IPS-NIHi7 (cell line): Measurements from ENCODE around the gene MRC2.

Source experiments
- DNase-seq: peaks from one replicate; pipeline ENCODE4 v3.0.0; 2012; ENCODE audit warnings: mixed read lengths; ENCODE audit errors: extremely low spot score

The MRC2 gene

DNA sequence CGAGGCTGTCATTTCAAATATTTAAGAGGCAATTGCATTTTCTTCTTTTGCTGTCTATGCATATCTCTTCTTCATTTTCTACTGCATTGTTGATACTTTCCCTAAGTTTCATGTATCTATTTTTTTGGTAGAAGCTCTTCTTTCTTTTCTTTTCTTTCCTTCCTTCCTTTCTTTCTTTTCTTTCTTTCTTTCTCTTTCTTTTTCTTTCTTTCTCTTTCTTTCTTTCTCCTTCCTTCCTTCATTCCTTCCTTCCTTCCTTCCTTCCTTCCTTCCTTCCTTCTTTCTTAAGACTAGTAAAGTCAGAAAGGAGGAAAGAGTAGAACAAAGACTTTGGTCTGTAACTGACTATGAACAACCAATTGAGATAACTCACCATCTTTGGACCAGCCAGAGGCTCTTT lies 33.9 kb downstream of the MRC2 start:
- no peak for DNase-seq

DNA sequence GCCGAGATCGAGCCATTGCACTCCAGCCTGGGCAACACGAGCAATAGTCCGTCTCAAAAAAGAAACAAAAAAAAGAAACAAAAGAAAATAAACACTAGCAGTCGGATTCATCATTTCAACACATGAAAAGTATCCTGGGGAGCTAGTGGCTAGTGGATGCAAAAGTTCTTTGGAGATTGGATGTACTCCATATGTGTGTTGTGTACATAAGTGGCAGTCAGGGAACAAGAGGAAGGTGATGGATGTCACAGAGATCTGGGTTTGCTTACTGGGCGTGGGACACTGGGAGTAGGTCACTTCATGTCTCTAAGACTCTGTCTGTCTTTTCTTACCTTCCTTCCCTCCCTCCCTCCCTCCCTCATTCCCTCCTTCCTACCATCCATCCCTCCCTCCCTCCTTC lies 35.4 kb downstream of the MRC2 start:
- DNase-seq, result no peak

DNA sequence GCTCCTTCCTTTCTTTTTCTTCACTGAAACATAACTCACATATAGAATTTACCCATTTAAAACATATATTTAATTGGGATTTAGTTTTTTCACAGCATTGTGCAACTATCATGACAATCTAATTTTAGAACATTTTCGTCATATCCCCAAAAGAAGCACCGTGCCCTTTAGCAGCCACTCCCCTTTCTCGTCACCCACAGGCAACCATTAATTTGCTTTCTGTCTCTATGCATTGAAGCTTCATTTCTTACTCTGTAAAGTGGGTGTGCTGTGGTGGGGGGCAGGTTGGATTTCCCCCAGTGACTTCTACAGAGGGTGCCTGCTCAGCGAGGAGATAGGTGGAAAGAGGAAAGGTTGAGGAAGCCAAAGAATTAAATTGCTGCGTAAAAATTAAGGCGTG lies 35.8 kb downstream of the MRC2 start:
- DNase-seq, result no peak

DNA sequence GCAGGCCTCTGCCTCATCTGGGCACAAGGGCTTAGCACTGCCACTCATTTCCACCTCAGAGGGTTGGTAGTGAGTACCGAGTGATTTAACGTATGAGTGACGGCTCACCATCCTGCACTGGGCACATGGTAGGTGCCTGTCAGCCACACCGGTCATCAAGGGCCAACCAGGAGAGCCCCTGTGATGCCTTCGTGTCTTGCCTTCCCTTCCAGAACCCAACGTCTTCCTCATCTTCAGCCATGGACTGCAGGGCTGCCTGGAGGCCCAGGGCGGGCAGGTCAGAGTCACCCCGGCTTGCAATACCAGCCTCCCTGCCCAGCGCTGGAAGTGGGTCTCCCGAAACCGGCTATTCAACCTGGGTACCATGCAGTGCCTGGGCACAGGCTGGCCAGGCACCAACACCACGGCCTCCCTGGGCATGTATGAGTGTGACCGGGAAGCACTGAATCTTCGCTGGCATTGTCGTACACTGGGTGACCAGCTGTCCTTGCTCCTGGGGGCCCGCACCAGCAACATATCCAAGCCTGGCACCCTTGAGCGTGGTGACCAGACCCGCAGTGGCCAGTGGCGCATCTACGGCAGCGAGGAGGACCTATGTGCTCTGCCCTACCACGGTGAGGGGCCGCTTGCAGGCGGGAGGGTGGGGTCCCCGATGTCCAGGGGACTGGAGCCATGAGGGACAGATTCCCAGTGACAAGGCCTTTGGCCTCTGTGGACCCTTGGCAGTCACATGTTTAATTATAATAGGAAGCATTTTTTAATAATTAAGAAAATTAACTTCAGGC lies 37.1 kb downstream of the MRC2 start:
- DNase-seq, result no peak

DNA sequence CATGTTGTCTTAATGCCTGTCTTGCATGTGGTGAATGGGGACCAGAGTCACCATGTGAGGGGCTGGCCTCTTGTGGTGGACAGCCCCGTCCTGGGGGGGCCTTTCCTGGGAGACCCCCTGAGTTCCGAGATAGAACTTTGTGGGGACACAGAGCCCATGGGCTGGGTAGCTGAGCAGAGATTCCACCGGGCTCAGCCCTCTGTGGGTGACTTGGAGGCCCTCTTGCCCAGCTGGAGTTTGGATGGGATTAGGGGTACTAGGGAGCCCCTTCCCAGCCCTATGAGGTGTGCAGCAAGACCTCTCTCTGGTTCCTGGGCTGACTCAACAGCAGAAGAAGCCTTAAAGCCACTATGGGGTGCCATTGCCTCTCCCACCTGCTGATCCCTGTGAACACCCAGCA lies 38.1 kb downstream of the MRC2 start:
- no peak for DNase-seq

DNA sequence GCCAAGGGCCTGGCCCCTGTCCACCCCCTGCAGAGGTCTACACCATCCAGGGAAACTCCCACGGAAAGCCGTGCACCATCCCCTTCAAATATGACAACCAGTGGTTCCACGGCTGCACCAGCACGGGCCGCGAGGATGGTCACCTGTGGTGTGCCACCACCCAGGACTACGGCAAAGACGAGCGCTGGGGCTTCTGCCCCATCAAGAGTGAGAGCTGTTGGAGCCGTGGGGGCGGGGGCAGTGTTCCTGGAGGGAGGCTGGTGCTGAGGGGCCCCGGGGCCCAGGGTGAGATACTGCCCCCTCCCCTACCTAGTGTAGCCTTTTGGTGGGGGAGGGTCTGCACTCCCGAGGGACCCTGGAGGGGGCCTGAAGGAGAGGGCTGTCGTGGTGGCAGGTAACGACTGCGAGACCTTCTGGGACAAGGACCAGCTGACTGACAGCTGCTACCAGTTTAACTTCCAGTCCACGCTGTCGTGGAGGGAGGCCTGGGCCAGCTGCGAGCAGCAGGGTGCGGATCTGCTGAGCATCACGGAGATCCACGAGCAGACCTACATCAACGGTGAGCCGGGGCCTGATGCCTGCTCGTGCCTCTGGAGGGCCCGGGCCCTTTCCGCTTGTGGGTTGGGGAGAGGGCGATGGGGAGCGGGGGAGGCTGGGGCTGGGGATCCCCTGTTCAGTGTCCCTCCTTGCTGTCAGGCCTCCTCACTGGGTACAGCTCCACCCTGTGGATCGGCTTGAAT lies 38.8 kb downstream of the MRC2 start:
- DNase-seq, result no peak

DNA sequence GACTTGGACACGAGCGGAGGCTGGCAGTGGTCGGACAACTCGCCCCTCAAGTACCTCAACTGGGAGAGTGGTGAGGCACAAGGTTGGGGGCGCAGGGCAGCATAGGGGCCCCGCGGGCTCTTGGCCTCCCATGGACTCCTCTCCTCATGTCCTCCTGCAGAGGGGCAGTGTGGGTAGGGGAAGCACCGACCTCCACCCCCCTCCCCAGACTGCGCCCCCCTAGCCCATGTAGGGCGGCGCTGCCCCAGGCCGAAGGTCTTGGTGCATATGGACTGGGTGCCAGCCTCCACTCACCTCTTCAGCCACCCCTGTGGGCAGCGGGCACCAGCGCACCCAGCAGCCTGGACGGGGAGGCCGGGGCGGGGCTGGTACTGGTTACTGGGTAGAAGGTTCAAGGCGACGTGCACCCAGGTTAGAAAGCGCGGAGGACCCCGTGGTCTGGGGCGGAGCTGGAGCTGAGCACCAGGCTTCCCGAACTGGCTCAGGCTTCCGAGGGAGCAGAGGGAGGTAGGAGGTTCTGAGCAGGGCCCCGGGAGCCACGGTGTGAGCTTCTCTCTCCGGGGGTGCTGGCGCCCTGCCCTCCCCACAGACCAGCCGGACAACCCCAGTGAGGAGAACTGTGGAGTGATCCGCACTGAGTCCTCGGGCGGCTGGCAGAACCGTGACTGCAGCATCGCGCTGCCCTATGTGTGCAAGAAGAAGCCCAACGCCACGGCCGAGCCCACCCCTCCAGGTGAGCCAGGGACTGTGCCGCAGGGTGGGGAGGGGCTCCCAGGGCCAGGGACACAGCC lies 39.5 kb downstream of the MRC2 start:
- DNase-seq, result no peak

DNA sequence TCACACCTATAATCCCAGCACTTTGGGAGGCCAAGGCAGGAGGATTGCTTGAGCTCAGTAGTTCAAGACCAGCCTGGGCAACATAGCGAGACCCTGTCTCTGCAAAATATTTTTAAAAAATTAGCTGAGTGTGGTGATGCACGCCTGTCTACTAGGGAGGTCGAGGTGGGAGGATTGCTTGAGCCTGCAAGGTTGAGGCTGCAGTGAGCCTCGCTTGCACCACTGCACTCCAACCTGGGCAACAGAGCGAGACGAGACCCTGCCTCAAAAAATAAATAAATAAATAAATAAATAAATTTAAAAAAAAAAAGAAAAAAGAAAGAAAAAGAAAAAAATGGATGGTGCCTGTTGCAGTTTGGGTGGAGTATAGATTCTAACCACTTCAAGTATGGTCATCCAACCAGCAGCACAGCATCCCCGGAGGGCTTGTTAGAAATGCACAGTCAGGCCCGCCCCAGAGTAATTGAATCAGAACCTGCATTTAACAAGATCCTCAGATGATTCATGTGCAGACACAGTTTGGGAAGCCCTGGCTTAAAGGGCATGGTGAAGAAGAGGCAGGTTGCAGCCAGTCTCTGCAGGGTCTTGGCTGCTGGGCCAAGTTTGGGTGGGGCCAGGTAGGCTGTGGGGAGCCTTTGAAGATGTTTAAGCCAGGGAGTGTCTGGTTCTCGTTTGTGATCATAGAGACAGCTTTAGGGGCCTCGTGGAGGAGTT lies 40.8 kb downstream of the MRC2 start:
- DNase-seq, result no peak

DNA sequence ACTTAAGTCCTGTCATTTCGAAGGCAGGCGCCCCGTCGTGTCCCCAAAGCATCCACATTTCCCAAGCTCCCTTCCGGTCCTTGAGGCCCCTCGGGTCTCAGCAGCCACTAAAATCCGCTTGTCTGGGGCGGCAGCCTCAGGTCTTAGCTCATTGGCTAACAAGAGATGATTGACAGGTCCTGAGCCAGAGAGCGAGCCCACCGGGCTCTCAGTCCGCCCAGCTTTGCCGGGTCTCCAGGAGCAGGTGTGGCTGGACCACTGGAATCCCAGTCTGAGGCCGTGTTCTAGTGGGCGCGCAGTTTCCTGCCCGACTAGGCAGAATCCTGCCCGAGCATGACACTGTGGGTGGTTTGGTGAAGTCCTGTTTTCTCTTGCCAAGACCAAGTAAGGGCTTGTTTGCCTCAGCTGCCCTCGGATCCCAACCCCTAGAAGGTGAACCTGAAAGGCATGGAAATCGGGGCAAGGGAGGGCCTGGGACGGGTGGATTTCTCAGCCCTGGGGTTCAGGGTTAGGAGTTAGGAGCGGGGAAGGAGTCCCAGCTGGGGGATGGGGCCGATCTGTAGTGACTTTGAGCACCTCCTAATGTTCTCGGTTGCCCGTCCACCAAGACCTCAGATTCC lies 42.8 kb downstream of the MRC2 start:
- peak; percentile 89 for DNase-seq

DNA sequence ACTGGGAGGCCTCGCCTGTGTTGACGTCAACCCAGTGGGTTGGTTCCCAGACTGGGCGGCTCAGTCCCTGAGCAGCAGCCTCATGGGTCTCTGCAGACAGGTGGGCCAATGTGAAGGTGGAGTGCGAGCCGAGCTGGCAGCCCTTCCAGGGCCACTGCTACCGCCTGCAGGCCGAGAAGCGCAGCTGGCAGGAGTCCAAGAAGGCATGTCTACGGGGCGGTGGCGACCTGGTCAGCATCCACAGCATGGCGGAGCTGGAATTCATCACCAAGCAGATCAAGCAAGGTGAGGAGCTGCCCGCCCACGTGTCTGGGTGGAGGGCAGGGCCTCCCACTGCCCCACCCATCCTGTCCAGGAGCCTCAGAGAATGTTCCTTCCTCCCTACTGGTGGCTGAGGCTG lies 44.1 kb downstream of the MRC2 start:
- no peak for DNase-seq

DNA sequence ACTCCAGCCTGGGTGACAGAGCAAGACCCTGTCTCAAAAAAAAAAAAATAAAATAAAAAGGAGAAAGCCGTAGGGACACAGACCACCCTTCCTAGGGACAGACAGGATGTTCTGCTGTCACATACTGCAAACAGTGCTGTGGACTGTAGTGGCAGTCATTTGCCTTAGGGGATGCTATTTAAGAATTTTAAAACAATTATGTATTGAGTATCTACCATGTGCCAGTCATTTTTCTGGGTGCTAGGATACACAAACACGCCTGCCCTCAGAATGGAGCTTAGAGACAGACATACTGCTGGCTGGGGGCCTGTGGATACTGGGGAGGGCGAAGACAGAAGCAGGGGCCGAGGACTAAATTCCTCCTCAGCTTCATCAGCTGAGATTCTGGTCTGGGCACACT lies 45.5 kb downstream of the MRC2 start:
- DNase-seq, result no peak

DNA sequence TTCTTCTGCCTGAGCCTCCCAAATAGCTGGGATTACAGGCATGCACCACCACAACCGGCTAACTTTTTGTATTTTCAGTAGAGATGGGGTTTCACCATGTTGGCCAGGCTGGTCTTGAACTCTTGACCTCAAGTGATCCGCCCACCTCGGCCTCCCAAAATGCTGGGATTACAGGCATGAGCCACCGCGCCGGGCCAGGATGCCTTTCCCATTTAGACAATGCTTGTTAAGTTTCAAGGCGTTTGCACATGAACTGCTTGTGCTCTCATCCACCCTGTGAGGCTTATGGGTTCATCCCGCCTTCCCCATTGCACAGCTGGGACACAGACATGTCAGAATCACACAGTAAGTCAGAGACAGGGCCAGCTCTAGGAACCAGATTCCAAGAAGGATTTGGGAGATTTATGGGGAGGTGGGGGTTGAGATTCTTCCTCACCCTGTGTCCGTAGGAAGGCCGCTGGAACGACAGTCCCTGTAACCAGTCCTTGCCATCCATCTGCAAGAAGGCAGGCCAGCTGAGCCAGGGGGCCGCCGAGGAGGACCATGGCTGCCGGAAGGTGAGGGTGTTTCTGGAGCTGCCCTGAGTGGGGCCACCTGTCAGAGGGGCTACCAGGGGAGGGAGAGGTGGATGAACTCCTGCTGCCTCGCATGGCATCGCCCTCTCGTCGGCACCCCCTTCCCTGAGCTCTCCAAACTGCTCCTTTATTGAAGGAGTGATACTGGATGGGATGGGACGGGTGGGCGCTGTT lies 46.3 kb downstream of the MRC2 start:
- no peak for DNase-seq

DNA sequence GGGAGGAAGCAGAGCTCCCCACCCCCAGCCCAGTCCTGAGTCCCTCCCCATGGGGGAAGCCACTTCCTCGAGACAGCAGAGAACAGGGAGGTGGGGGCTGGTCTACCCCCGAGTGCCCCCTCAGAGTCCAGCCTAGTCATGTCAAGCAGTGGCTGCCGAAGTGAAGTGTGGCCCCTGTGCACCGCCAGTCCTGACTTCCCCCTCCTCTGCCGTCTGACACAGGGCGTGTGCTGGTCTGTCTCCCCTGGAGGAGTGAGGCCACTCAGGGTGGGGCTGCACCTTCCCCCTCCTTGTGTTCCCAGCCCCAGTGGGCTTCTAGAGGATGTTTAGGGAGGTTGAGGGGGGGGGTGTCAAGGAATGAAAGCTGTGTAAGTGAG lies 46.9 kb downstream of the MRC2 start:
- DNase-seq, result no peak

DNA sequence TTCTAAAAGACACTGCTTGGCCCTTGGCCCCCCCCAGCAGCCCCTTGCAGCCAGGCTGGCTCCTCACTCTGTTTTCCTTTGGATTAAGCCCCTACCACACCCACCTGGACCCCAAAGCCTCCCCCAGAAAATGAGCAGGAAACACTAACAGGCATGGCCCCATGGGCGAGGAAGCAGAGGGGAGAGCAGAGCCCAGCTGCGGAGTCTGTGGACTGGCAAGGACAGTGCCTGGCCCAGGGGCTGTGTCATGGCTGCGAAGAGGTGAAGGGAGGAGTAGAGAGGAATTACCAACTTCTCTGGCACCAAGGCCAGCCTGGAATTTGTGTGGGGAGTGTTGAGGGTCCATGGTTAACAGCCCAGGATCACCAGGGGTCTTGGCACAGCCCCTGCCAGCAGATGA lies 47.4 kb downstream of the MRC2 start:
- no peak for DNase-seq

DNA sequence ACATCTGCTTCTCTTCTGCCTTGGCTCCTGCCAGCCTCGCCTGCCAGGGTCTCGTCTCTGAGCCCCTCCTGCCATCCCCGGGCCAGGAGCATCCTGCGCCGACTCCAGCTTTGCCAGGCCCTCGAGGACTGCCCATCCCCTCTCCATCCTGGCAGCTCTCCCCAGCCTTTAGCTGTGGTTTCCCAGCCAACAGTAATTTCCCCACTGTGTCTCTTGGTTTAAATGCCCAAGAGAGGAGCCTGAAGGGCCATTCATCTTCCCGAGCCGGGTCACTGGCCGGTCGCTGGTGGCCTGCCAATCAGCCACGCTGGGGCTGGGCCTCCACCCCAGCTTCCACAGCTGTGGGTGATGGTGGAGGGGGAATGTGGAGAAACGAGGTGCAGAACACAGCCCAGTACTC lies 47.8 kb downstream of the MRC2 start:
- DNase-seq, result no peak

DNA sequence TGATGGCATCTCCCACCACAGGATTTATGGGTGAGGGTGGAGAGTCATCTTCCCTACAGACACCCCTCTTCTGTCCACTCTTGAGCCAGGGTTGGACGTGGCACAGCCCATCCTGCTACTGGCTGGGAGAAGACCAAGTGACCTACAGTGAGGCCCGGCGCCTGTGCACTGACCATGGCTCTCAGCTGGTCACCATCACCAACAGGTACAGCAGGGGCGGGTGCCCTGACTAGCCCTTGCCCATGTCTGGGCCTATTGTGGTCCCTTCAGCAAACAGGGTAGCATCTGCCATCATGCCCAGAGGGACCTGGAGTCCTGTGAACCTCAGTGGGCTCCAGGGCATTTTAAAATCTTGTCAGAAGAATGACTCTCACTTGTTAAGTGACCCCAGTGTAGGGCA lies 48.2 kb downstream of the MRC2 start:
- no peak for DNase-seq

DNA sequence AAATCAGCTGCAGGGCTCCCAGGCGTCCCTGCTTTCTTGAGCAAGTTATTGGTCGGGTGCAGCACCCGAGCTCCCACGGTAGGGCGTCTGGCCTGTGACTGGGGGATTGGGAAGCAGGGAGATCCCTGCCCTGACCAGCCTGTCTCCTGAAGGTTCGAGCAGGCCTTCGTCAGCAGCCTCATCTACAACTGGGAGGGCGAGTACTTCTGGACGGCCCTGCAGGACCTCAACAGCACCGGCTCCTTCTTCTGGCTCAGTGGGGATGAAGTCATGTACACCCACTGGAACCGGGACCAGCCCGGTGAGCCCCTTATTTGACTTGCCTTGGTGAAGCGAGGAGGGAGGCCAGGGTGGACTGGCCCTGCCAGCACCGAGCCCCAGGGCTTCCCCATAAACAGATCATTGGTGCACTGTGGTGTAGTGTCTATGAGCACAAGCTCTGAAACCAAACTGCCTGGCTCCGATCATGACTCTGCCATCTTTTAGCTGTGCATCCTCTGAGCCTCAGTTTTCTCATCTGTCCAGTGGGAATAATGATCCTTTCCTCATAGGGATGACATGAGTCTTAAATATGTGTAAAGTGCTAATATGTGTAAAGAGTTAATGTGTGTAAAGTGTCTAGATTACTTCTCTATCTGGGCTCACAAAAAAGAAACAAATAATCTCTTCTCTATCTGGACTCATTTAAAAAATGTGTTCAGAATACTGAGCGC lies 48.9 kb downstream of the MRC2 start:
- DNase-seq, result no peak

DNA sequence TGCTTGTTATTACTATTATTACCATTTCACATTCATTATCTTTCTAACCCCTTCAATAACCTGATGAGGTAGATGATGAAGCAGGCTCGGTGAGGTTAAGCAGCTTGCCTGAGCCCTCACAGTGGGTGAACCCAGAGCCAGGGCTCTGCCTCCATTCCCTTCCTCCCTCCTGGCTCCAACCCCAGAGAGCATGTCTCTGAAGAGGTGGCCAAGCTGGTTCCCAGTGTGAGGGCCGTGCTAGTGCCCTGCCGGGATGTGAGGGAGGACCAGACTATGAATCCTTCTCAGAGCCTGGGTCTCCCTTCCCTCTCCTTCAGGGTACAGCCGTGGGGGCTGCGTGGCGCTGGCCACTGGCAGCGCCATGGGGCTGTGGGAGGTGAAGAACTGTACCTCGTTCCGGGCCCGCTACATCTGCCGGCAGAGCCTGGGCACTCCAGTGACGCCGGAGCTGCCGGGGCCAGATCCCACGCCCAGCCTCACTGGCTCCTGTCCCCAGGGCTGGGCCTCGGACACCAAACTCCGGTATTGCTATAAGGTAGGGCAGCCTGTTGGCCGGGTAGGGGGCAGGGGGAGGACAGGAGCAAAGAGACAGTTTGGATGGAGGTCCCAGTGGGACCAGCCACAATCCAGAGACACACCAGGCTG lies 49.6 kb downstream of the MRC2 start:
- no peak for DNase-seq

DNA sequence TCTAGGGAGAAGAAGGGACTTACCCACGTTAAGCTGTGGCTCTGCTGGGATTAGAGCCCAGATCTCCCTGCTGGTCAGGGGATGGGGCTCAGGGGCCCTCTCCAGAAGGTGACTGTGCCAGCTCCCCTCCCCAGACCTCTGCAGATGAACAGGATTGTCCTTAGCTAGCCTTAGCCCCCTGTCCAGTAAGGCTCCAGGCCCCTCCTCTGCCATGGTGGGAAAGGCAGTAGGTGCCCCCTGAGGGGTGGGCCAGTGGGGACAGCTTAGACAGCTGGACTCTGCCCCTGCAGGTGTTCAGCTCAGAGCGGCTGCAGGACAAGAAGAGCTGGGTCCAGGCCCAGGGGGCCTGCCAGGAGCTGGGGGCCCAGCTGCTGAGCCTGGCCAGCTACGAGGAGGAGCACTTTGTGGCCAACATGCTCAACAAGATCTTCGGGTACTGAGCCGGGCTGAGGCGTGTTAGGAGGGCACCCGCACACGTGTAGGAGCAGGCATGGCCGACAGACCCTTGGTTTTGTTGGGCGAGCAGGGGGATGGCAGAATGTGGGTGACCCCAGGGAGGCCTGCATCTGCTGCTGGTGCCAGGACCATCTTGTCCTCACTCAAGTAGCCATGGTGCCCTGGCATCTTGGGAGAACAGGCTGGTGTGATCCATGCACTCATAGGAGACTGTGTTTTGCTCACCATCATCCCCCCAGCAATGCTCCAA lies 50.9 kb downstream of the MRC2 start:
- DNase-seq, result no peak
